Ectodermal cell (in vitro differentiated cells): ENCODE measurements around the gene TRPV6.
A peak's percentile ranks its signal among the peaks of the same experiment; 100 is the strongest.

ENCODE experiments used
- H3K27ac ChIP-seq: 2 replicates; pipeline ENCODE4 v1.7.0; 2013; ENCODE audit warnings: mild to moderate bottlenecking, low read depth, low read length; ENCODE audit not compliant: insufficient read depth, poor library complexity, severe bottlenecking
- H3K27me3 ChIP-seq: 2 replicates; pipeline ENCODE4 v1.7.0; 2013; ENCODE audit warnings: mild to moderate bottlenecking, low read length; ENCODE audit not compliant: insufficient read depth, control insufficient read depth, poor library complexity, severe bottlenecking
- H3K36me3 ChIP-seq: one replicate; pipeline ENCODE4 v1.7.0; 2013; ENCODE audit warnings: low read length; ENCODE audit not compliant: control insufficient read depth, insufficient read depth
- H3K4me1 ChIP-seq: one replicate; pipeline ENCODE4 v1.7.0; 2013; ENCODE audit warnings: low read length; ENCODE audit not compliant: control insufficient read depth, insufficient read depth
- H3K4me3 ChIP-seq: 2 replicates; pipeline ENCODE4 v1.7.0; 2013; ENCODE audit warnings: low read depth, low read length, control low read depth; ENCODE audit not compliant: insufficient read depth
- H3K9me3 ChIP-seq: 2 replicates; pipeline ENCODE4 v1.7.0; 2013; ENCODE audit warnings: mild to moderate bottlenecking, low read length, moderate library complexity; ENCODE audit not compliant: control insufficient read depth
- WGBS, 2 experiments: methylation state at CpG; one replicate each; pipeline ENCODE4 v1.1.7; 2013; ENCODE audit warnings: missing lambda C conversion rate in 2 of 2; 5-methylcytosine and 5-hydroxymethylcytosine counted together

Gene TRPV6

DNA sequence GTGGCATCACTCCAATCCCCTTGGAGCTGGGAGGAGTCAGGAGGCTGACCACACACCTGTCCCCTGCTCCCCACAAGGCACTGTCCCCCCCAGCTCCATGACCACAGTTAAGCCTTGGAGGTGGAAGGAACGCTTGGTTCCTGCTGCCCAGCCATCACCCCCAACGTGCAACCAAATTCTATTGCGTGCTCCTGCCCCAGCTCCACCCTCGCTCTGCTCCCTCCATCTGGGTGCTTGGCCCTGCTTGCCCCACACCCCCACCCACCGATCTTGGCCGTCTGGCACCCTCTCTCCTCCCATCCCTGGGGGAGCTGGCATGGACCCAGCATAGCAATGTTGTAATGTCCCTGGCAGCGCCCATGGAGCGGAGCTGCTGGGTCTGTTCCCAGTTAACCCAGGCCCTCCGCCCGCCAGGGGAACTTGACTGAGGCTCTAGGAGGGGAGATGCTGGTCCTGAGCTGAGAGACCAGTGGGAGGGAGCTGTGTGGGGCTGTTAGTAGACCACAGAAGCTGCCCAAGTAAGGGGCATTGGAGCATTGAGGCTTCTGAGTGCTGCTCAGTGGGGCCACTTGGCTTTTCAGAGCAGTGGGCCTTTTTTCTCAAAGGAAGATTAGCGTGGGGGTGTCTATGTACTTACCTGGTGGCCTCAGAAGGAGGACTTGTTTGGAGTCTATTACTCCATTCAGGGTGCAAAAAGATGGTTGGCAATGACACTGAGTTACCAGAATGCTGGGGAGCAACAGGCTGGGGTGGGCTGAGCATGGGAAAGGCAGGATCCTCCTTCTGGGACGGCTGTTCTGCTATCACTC, 29.6 kb downstream of the TRPV6 start:
- Histone ChIP-seq H3K4me1 (no peaks in the 10 kb centered on the region), H3K4me3 (peak overlapping the region; percentile 86), H3K9me3 (no peaks in the 10 kb centered on the region), H3K36me3 (no peaks in the 10 kb centered on the region), H3K27ac (no peak overlapping the region), H3K27me3 (peaks cover 18% of the 10 kb centered on the region)
- 79 to 80% methylated on average over 12 of the region's 12 CpGs for WGBS, 2 experiments

DNA sequence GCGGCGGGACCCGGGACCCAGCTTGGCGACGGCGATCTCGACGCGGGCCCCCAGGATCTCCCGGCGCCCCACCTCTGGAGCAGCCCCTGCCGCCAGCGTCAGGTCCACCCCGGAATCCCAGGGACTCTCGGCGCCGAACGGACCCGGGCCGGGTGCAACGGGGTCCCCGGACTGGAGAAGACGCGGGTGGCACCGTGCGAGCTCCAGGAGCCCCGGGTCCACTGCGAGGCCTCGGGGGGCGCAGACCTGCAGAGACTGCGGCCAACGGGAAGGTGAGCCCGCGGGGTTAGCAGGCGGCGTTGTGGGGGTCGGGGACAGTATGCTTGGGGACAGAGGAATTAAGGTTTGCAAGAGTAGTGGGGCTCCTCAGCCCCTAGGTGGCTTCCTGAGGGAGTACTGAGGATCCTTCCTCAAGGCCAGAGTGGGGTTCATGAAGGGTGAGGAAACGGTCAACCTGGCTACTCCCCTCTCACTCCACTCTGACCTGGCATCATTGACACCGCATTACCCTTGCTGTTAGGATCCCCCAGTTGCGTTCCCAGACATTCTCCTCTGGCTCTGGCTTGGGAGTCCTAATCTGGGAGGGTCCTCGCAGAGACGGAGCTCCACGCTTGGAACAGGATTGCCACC, 30.3 kb downstream of the TRPV6 start:
- H3K36me3 ChIP-seq = no peaks in the 10 kb centered on the region
- peak overlapping the region; percentile 86 for H3K4me3 ChIP-seq
- 7 to 8% methylated on average over 43 of the region's 43 CpGs for WGBS, 2 experiments
- peaks cover 18% of the 10 kb centered on the region for H3K27me3 ChIP-seq
- H3K27ac ChIP-seq = no peak overlapping the region
- no peaks in the 10 kb centered on the region for H3K9me3 ChIP-seq
- no peaks in the 10 kb centered on the region for H3K4me1 ChIP-seq

DNA sequence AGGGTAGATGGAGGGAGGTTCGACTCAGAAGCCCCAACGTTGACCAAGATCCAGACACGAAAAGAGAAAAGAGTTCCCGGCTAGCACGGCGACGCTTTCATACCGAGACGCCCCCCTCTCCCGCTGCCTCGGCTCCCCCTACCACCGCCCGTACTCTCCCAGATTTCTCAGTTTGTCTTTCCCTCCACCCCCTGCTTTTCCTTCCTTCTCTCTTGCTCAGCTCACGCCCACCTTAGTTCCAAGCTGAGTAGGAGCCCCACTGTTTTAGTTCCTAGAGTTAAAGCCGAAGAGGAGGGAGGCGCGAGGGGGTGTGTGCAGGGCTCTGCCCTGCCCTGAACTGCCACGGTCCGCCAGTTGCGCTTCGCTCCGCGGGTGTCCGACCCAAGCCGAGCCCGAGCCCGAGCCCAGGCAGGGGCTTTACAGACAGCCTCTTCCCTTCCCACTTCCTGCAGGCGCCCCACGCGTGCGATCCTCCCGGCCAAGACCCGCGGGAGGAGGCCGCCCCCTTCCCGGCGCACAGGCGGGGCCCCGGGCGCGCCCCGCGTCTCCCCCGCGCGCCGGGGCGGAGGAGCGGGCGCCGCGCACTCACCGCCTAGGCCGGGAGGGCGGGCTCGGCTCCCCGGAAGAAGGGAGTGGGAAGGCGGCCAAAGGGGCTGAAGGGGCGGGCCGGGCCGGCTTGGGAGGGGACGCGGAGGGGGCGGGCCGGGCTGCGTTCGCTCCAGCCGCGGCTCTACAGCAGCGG, 31.0 kb downstream of the TRPV6 start, which contains the start of gene EPHB6:
EPHB6 (plus strand) TSS at position 705 of the 742 bp plus-strand sequence. CDS start 8,152 bp downstream, outside the sequence.
- Histone ChIP-seq H3K36me3 (no peaks in the 10 kb centered on the region), H3K9me3 (no peaks in the 10 kb centered on the region), H3K27me3 (peaks cover 18% of the 10 kb centered on the region), H3K4me1 (no peaks in the 10 kb centered on the region), H3K27ac (no peak within 1 kb of the TSS), H3K4me3 (peak within 1 kb of the TSS; percentile 86)
- WGBS, 2 experiments = 0% methylated on average over 70 of the region's 70 CpGs

DNA sequence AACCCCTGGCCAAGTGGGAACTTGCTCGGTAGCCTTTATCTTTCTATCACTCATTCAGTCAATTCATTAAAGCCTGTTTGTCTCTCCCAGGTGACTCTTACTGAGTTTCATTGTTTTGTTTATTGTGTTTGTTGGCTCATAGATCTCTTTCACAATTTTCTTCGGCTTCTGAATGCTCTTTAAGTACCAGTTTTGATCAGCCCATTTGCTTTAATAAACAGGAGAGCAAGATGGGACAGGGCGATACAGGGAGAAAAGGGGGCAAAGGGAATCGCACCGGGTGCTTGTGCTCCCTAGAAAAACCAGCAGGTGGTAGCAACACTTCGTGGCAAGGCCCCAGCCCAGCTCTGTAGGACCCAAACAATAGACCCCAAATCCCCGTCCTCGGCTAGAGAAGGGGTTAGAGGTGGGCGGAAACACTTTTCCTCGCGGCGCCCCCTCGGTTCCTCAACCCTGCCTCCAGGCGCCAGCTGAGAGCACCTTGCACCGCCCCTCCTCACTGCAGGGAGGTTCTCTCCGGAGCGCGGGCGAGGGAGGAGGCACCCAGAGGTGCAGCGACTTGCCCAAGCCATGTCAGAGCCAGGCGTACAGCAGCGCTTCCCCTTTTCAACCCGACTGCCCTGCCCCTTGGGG, 31.7 kb downstream of the TRPV6 start:
- 1 to 3% methylated on average over 23 of the region's 23 CpGs for whole genome bisulfite sequencing, 2 experiments
- H3K4me3 ChIP-seq = peak overlapping the region; percentile 86
- no peaks in the 10 kb centered on the region for H3K9me3 ChIP-seq
- H3K27ac ChIP-seq = no peak overlapping the region
- H3K4me1 ChIP-seq = no peaks in the 10 kb centered on the region
- H3K27me3 ChIP-seq = peaks cover 18% of the 10 kb centered on the region
- H3K36me3 ChIP-seq = no peaks in the 10 kb centered on the region

DNA sequence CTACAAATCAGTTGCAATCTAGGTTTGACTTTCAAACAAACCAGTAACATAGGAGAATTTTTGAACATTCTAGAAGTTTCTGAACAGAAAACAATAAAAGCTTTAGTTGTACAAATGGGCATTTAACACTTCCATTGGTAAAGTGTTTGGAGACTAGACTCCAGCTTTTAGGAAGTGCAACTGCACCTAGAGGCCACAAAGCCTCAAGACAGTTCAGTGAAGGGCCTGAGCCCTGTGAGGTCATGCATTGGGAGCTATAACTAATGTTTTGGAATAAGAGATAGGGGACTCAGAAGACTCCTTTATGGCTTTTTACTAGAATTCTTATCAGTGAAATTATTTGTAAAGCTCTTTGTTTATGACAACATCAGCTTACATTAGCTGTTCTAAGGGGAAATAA, 33.6 kb downstream of the TRPV6 start:
- Histone ChIP-seq H3K36me3 (no peaks in the 10 kb centered on the region), H3K4me3 (no peak overlapping the region), H3K9me3 (no peaks in the 10 kb centered on the region), H3K4me1 (no peaks in the 10 kb centered on the region), H3K27ac (no peak overlapping the region), H3K27me3 (peaks cover 18% of the 10 kb centered on the region)

DNA sequence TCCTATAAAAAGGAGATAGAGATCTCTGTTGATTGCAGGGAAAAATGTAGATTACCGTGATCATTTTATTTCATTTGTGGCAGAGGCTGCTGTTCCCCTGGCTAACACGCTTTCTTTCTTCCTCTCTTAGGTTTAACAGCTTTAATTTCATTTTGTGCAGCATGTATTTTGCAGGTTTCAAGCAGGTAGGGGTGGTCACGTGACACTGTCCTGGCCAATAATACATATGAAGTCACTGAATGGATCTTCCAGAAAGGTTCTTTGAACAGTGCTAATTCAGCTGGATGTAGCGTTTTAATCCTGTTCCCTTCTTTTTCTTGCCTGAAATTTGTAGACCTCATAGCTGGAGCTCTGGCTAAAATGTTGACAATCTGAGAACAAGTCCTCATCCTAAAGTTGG, 34.3 kb downstream of the TRPV6 start:
- Histone ChIP-seq H3K27ac (no peak overlapping the region), H3K4me3 (no peak overlapping the region), H3K27me3 (peaks cover 15% of the 10 kb centered on the region), H3K36me3 (no peaks in the 10 kb centered on the region), H3K9me3 (no peaks in the 10 kb centered on the region), H3K4me1 (no peaks in the 10 kb centered on the region)
- 94 to 95% methylated on average over 4 of the region's 4 CpGs for WGBS, 2 experiments

DNA sequence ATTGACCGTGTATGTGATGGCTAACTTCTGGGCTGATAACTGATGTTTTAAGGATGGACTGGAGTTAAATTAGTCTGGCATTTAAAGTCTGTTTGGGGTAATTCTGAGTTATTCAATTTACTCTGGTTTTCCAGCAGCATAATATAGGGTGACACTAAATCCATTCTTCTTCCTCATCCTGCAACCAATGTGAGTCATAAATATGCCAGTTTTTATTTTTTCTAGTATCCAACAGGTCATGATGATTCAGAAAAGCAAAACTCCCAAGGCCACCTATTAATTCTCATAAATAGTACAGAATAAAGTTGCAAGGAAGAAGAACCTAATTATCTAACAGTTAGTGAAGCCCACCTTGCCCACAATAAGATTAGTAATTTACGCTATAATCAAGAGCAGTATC, 38.2 kb downstream of the TRPV6 start:
- Histone ChIP-seq H3K9me3 (no peaks in the 10 kb centered on the region), H3K27ac (no peak overlapping the region), H3K36me3 (no peaks in the 10 kb centered on the region), H3K4me1 (no peaks in the 10 kb centered on the region), H3K4me3 (no peak overlapping the region), H3K27me3 (no peaks in the 10 kb centered on the region)
- WGBS, 2 experiments = 95% methylated on average over 1 to 2 of the region's 2 CpGs

DNA sequence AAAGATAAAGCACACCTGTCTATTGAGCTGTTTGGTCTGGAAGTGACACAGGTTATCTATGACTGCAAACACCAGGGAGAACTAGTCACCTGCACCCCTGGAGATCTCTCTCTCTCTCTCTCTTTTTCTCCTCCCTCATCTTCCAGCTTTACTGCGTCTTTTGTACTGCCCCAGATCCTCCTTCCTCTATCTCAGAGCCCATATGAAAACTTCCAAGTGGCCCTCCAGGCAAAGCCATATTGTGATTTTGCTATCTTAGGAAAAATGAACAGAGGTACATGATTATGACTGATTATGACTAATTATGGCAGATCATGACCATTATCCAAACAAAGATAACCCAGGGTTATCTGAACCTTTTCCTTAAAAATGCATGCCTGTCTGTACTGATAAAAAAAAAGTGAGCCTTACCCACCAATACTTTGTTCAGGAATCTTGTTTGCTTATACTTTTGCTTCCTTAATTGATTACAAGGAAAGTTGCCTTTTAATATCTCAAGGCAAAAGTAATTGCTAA, 43.2 kb downstream of the TRPV6 start:
- no peak overlapping the region for H3K4me3 ChIP-seq
- H3K36me3 ChIP-seq = no peaks in the 10 kb centered on the region
- H3K4me1 ChIP-seq = no peaks in the 10 kb centered on the region
- H3K9me3 ChIP-seq = no peaks in the 10 kb centered on the region
- 95 to 100% methylated on average over 1 of the region's 1 CpG for WGBS, 2 experiments
- H3K27me3 ChIP-seq = no peaks in the 10 kb centered on the region
- no peak overlapping the region for H3K27ac ChIP-seq

DNA sequence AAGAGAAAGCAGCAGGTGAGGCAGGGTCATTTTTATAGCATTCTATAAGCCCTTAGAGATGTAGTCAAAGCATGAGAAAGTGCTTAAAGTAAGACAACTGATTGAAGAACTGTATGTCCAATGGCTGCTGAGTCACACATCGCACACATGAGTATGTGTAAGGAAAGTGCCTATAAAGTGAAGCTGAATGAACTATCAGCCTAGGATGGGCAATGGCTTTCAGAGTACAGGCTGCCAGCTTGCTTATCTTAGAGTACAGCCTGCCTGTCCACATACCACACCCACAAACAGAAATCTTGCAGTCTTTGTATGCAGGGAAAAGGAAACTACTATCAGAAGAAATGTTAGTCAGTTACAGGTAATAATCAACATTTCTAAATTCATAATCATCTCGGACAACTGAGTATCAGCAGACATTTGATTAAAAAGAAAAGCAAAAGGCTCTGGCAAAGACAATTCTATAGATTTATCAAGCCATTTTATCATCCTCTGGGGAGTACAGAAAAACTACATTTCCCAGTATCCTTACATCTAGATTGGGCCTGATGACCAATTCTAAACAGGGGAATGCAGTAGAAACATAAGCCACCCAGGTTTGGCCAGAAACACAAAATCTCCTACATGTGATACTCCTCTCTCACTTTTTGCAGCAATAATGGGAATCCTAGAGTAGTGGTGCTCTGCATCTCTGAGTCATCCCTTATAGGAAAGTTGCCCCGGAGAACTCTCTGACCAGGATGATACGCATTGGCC, 46.9 kb downstream of the TRPV6 start:
- no peaks in the 10 kb centered on the region for H3K4me1 ChIP-seq
- no peak overlapping the region for H3K27ac ChIP-seq
- no peaks in the 10 kb centered on the region for H3K9me3 ChIP-seq
- no peaks in the 10 kb centered on the region for H3K36me3 ChIP-seq
- no peaks in the 10 kb centered on the region for H3K27me3 ChIP-seq
- H3K4me3 ChIP-seq = no peak overlapping the region
- 70 to 72% methylated on average over 4 of the region's 4 CpGs for WGBS, 2 experiments
